Mucosa of rectum (tissue), 2 donors: ENCODE results near the gene BCAR3.
"Not testable (repeated sequence)": the region's sequence is repeated elsewhere in the genome, so short reads cannot be mapped to it uniquely, and the experiment has no call there.

Experiments used
- H3K27ac ChIP-seq, 2 donors: one replicate each; pipeline ENCODE4 v1.7.0; 2013; ENCODE audit warnings: inconsistent platforms in 2 of 2, low read depth in 2 of 2, low read length in 2 of 2
- H3K27me3 ChIP-seq, 2 donors: one replicate each; pipeline ENCODE4 v1.7.0; 2013; ENCODE audit warnings: low read length in 2 of 2; ENCODE audit not compliant: control insufficient read depth in 2 of 2, insufficient read depth in 2 of 2
- H3K36me3 ChIP-seq, 2 donors: one replicate each; pipeline ENCODE4 v1.7.0; 2013; ENCODE audit warnings: low read length in 2 of 2; ENCODE audit not compliant: control insufficient read depth in 2 of 2, insufficient read depth in 2 of 2
- H3K4me1 ChIP-seq, 2 donors: one replicate each; pipeline ENCODE4 v1.7.0; 2013; ENCODE audit warnings: low read length in 2 of 2, mild to moderate bottlenecking in 1 of 2; ENCODE audit not compliant: control insufficient read depth in 2 of 2, insufficient read depth in 2 of 2
- H3K4me3 ChIP-seq, 2 donors: one replicate each; pipeline ENCODE4 v1.7.0; 2013; ENCODE audit warnings: low read length in 2 of 2
- H3K9ac ChIP-seq, 2 donors: one replicate each; pipeline ENCODE4 v1.7.0; 2013; ENCODE audit warnings: low read length in 2 of 2, low read depth in 1 of 2, mild to moderate bottlenecking in 1 of 2
- H3K9me3 ChIP-seq, 2 donors: one replicate each; pipeline ENCODE4 v1.7.0; 2013; ENCODE audit warnings: low read length in 2 of 2; ENCODE audit not compliant: control insufficient read depth in 2 of 2
- donor health status: healthy.
- donor health status: Normal muscosa, but diverticular disease.

The BCAR3 gene

DNA sequence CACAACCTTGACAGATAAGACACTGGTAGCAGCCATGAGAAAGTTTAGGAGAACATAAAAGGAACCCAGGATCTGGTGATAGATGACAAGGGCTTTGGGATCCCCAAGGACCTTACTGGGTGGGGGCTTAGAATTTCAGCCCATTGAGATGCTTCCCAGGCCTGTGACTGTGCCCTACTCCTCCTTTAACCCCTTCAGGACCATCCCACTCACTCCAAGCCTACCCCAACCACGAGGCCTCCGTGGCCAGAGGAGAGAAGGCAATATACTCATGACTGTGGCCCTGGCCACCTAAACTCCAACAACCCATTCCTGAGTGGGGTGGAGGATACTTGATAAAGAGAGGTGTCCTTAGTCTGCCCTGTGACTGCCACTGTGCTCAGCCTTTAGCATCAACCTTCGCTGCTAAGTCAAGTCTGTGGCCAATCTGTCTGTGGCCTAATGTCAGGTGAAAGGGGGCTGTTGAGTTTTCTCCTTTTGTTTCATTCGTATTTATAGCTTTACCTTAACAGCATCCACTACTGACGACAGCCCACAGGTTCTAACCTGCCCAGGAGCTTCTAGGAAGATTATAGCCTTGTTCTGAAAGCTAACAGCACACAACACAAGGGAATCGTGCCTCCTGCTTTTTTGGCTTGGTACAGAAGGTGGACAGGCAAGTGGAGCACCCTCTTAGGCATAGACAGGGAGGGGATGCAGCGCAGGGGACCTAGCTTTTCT lies 16.9 kb upstream of the BCAR3 start:
- no peak overlapping the region for H3K9ac ChIP-seq
- H3K4me3 ChIP-seq = no peak overlapping the region

GRCh38 chr1:93697566-93697965 lies 15.9 kb upstream of the BCAR3 start:
- H3K4me3 ChIP-seq, H3K27me3 ChIP-seq, H3K9ac ChIP-seq, H3K4me1 ChIP-seq, H3K27ac ChIP-seq, H3K9me3 ChIP-seq, H3K36me3 ChIP-seq: not testable (repeated sequence)

More for the DNA sequence above, 16.9 kb upstream of the BCAR3 start:
- H3K4me1 ChIP-seq = no peaks in the 10 kb centered on the region
- no peaks in the 10 kb centered on the region for H3K36me3 ChIP-seq
- no peaks in the 10 kb centered on the region for H3K9me3 ChIP-seq
- no peaks in the 10 kb centered on the region for H3K27me3 ChIP-seq
- no peak overlapping the region for H3K27ac ChIP-seq

DNA sequence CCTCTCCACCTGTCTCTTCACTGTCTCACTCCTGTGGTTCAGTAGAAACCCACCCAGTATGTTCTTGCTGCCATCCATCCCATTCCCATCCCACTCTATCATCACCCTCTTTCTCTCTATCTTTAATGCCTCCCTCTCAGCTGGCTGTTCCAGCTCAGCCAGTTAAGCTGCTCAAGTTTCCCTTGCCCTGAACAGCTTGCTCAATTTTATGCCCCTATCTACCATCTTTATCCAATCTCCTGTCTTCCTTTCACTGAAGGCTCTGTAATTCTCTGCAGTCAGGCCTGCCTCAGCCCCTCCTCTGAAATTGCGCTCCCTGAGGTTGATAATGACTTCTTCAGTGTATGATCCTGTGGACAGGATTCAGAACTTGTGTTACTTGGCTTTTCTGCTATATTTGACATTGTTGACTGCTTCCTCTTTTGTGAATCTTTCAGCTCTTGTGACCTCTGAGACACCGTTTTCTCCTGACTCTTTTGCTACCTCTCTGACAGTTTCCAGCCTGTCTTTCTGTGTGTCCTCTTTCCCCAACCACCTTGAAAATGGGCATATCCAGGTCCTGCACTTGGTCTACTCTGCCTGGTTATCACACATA lies 13.9 kb upstream of the BCAR3 start:
- H3K9ac ChIP-seq = no peak overlapping the region
- no peak overlapping the region for H3K4me3 ChIP-seq
- no peaks in the 10 kb centered on the region for H3K9me3 ChIP-seq
- no peak overlapping the region for H3K27ac ChIP-seq
- H3K4me1 ChIP-seq = peaks cover 0 to 8% of the 10 kb centered on the region in 2 donors
- no peaks in the 10 kb centered on the region for H3K36me3 ChIP-seq
- no peaks in the 10 kb centered on the region for H3K27me3 ChIP-seq

DNA sequence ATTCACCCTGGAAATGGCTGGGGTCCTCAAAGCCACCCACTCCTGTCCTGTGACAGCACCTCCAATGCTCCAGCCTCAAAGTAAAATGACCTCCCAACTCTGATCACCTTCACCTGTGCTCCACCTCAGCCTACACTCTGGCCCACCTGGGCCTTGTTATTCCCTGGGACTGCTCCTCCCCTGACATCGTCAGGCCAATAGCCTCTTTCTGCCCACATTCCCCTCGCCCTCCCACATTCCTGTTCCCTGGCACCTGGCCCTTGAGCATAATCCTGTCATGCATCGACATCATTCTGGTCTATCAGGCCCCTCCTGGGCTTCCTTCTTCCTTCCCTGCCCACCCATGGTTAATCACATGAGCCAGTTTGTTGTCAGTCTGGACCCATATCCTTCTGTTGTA lies 13.2 kb upstream of the BCAR3 start:
- no peaks in the 10 kb centered on the region for H3K36me3 ChIP-seq
- H3K4me3 ChIP-seq = no peak overlapping the region
- H3K9me3 ChIP-seq = no peaks in the 10 kb centered on the region
- no peak overlapping the region for H3K9ac ChIP-seq
- no peak overlapping the region for H3K27ac ChIP-seq
- peaks cover 0 to 8% of the 10 kb centered on the region in 2 donors for H3K4me1 ChIP-seq
- no peaks in the 10 kb centered on the region for H3K27me3 ChIP-seq

- H3K4me1 ChIP-seq = peaks cover 0 to 8% of the 10 kb centered on the region in 2 donors
Measured at GRCh38 chr1:93694039-93694438, 12.4 kb upstream of the BCAR3 start.

DNA sequence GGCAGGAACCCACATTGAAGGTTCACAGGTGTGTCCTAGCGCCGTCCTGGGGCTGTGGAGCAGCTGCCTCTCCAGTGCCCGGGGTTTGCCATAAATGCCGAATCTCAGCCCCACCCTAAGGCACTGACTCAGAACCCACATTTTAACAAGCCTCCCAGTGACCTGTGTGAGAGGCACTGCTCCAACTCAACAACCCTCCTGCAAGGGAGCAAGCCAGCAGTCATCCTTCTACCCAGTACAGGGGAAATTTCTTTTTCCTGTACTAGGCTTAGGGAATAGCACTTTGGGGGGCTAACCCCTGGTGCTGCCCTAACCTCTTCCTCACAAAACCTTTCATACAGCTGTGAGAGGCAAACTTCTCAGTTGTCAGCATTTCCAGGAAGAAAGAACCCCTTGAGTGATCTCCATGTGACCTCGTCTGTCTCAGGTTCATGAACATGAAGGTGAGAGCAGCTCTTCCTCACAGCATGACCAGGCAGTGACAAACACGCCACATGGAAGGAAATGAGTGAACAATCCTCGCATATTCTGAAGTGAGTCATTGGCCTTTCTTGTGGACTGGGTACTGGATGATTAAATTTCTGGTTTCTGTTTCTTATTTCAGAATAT lies 11.4 kb upstream of the BCAR3 start:
- H3K9me3 ChIP-seq = no peaks in the 10 kb centered on the region
- H3K9ac ChIP-seq = no peak overlapping the region
- H3K36me3 ChIP-seq = no peaks in the 10 kb centered on the region
- no peak overlapping the region for H3K4me3 ChIP-seq
- no peaks in the 10 kb centered on the region for H3K27me3 ChIP-seq
- no peak overlapping the region for H3K27ac ChIP-seq
- peaks cover 0 to 8% of the 10 kb centered on the region in 2 donors for H3K4me1 ChIP-seq

More at GRCh38 chr1:93694039-93694438, 12.4 kb upstream of the BCAR3 start:
- H3K9me3 ChIP-seq = no peaks in the 10 kb centered on the region
- no peak overlapping the region for H3K4me3 ChIP-seq
- no peaks in the 10 kb centered on the region for H3K27me3 ChIP-seq
- no peak overlapping the region for H3K9ac ChIP-seq
- no peaks in the 10 kb centered on the region for H3K36me3 ChIP-seq
- no peak overlapping the region for H3K27ac ChIP-seq

DNA sequence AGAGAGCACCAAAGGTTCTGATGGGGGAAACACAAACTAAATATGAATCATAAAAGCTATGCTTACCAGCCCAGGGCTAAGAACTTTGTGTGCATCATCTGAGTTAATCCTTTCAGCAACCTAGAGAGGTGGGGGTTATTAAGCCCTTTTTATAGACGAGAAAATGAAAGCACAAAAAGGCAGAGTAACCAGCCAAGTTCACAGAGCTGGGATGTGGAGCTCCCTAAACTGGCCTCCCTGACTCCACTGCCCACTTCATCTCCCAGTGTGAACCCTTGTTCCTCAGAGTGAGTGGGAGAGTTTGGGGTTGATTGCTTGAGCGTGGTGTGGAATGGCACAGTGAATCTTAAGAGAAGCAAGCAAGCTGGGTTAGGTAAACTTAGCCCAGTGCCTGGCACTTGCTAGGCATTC lies 10.8 kb upstream of the BCAR3 start:
- Histone ChIP-seq H3K4me1 (peaks cover 0 to 8% of the 10 kb centered on the region in 2 donors), H3K27me3 (no peaks in the 10 kb centered on the region), H3K36me3 (no peaks in the 10 kb centered on the region), H3K9me3 (no peaks in the 10 kb centered on the region), H3K27ac (no peak overlapping the region), H3K9ac (no peak overlapping the region), H3K4me3 (no peak overlapping the region)

- no peaks in the 10 kb centered on the region for H3K9me3 ChIP-seq
- H3K4me3 ChIP-seq = no peak overlapping the region
- no peaks in the 10 kb centered on the region for H3K27me3 ChIP-seq
- no peaks in the 10 kb centered on the region for H3K36me3 ChIP-seq
- H3K9ac ChIP-seq = no peak overlapping the region
- peaks cover 0 to 8% of the 10 kb centered on the region in 2 donors for H3K4me1 ChIP-seq
- H3K27ac ChIP-seq = no peak overlapping the region
Measured at GRCh38 chr1:93692026-93692425, 10.4 kb upstream of the BCAR3 start.

GRCh38 chr1:93690921-93691789 lies 9.5 kb upstream of the BCAR3 start:
- H3K36me3 ChIP-seq = no peaks in the 10 kb centered on the region
- no peaks in the 10 kb centered on the region for H3K9me3 ChIP-seq
- H3K4me3 ChIP-seq = no peak overlapping the region
- H3K9ac ChIP-seq = no peak overlapping the region
- H3K4me1 ChIP-seq = peaks cover 0 to 8% of the 10 kb centered on the region in 2 donors
- H3K27ac ChIP-seq = no peak overlapping the region
- no peaks in the 10 kb centered on the region for H3K27me3 ChIP-seq

DNA sequence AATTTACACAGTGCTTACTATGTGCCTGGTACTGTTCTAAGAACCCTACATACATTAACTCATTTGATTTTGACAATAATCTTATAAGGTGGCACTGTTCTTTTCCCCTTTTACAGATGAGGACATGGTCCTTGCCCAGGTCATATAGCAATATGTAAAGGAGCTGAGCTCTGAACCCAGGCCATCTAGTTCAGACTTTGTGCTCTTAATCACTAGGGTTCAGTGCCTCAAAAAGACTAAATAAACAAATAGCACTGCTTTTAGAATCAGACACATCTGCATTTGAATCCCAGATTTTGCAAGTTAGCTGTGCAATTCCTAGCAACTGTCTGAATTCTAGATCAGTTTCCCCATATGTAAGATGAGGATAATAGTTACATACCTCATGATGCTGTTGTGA lies 8.7 kb upstream of the BCAR3 start:
- no peaks in the 10 kb centered on the region for H3K27me3 ChIP-seq
- H3K9me3 ChIP-seq = no peaks in the 10 kb centered on the region
- H3K9ac ChIP-seq = no peak overlapping the region
- H3K4me1 ChIP-seq = peaks cover 0 to 8% of the 10 kb centered on the region in 2 donors
- H3K27ac ChIP-seq = no peak overlapping the region
- H3K4me3 ChIP-seq = no peak overlapping the region
- H3K36me3 ChIP-seq = no peaks in the 10 kb centered on the region
